ENCODE measurements around the gene ARHGAP32. TPM values are rescaled to one million over a fixed set of nuclear protein-coding genes. Genes with fewer than 3 reads are reported as not detected.

Gene ARHGAP32
- total RNA-seq, 1 experiment from 2014 or later: 22.0 TPM

GRCh38 chr11:129063118-129063517 lies 129.0 kb downstream of the ARHGAP32 start:
- Histone ChIP-seq H4K91ac (ENCODE audit: insufficient read length, low read depth, low read length) (no peak overlapping the region), H3K18ac (ENCODE audit: insufficient read length, low read depth, low read length) (no peak overlapping the region), H2BK20ac (ENCODE audit: low read depth, low read length, poor library complexity, severe bottlenecking) (no peak overlapping the region), H3K23ac (ENCODE audit: insufficient read length, low read depth, low read length) (no peak overlapping the region), H2AFZ (ENCODE audit: low read length) (no peak overlapping the region), H3K56ac (ENCODE audit: insufficient read length, low read depth, low read length) (no peak overlapping the region), H4K20me1 (ENCODE audit: control insufficient read depth, insufficient read depth, insufficient read length) (no peaks in the 10 kb centered on the region), H2BK12ac (ENCODE audit: insufficient read length, low read depth, low read length) (no peak overlapping the region), H3T11ph (ENCODE audit: low read length) (no peak overlapping the region), H3K4ac (ENCODE audit: low read depth, low read length) (no peak overlapping the region), H2BK120ac (ENCODE audit: low read depth, low read length, poor library complexity, severe bottlenecking) (no peak overlapping the region), H3K4me1 (ENCODE audit: insufficient read depth, low read length) (no peaks in the 10 kb centered on the region), H2AK5ac (ENCODE audit: insufficient read length, low read length) (no peak overlapping the region), H3K27ac (ENCODE audit: insufficient read length, low read depth, low read length) (no peak overlapping the region), H3K14ac (ENCODE audit: insufficient read depth, low read length) (no peak overlapping the region), H2BK5ac (ENCODE audit: insufficient read length, low read length) (no peak overlapping the region), H4K8ac (replicated peaks; ENCODE audit: insufficient read length, low read depth, low read length) (no peak overlapping the region), H3K4me2 (ENCODE audit: insufficient read depth, insufficient read length, low read length) (no peak overlapping the region), H3K23me2 (ENCODE audit: insufficient read length, low read depth, low read length, poor library complexity, severe bottlenecking) (no peaks in the 10 kb centered on the region), H3K27me3 (ENCODE audit: insufficient read depth, low read length) (no peaks in the 10 kb centered on the region), H2BK15ac (ENCODE audit: low read depth, low read length) (no peak overlapping the region), H3K79me2 (ENCODE audit: insufficient read depth, low read length) (no peaks in the 10 kb centered on the region), H3K9ac (ENCODE audit: extremely low read depth, insufficient read length, low read length) (no peak overlapping the region), H3K79me1 (ENCODE audit: insufficient read depth, low read depth, low read length, poor library complexity, severe bottlenecking) (no peaks in the 10 kb centered on the region), H3K9me3 (ENCODE audit: control insufficient read depth, low read depth, low read length) (no peaks in the 10 kb centered on the region), H4K5ac (ENCODE audit: insufficient read length, low read depth, low read length) (no peak overlapping the region)
- no peak for TF ChIP-seq CTCF (conservative IDR thresholded peaks at IDR 0.05)
- no peak for DNase-seq
- Mint-ChIP-seq H3K9me3 (no peaks in the 10 kb centered on the region), H3K27me3 (ENCODE audit: low read depth) (no peaks in the 10 kb centered on the region), H3K4me3 (no peak overlapping the region), H3K4me1 (no peaks in the 10 kb centered on the region), H3K27ac (no peak overlapping the region), H3K36me3 (ENCODE audit: insufficient read depth in 1 of 3, low read depth in 3 of 3) (peaks cover 0 to 6% (median 0%) of the 10 kb centered on the region in 3 experiments; a peak in 2 of 7 replicates)
